Epithelial cell of proximal tubule (primary cell): ENCODE data around the gene FBLN1. TPM values are rescaled to one million over a fixed set of nuclear protein-coding genes. Genes with fewer than 3 reads are reported as not detected.

Experiments used
- DNase-seq: peaks from one replicate; pipeline ENCODE4 v3.0.0-alpha.2; 2011; ENCODE audit warnings: low read depth
- H3K4me3 ChIP-seq: 2 replicates; pipeline ENCODE4 v1.5.1; 2011; ENCODE audit warnings: low read depth, mild to moderate bottlenecking, low read length
- CTCF ChIP-seq: conservative IDR thresholded peaks from 2 replicates; pipeline ENCODE4 v1.5.1; 2012; ENCODE audit warnings: low read depth, mild to moderate bottlenecking, low read length
- total RNA-seq: library from RNA; depleted of rRNA; stranded (reverse); fragments of >200 nt; gene quantifications from 2 replicates; pipeline ENCODE4 v1.2.3, GENCODE V29; 2015

The FBLN1 gene
- total RNA-seq, 1 donor from 2014 or later = 58.5 TPM

- no peak for TF ChIP-seq CTCF
- no peak for DNase-seq
- no peak overlapping the region for H3K4me3 ChIP-seq
These were observed 78.2 kb downstream of the FBLN1 start for GRCh38 chr22:45580726-45581381.

DNA sequence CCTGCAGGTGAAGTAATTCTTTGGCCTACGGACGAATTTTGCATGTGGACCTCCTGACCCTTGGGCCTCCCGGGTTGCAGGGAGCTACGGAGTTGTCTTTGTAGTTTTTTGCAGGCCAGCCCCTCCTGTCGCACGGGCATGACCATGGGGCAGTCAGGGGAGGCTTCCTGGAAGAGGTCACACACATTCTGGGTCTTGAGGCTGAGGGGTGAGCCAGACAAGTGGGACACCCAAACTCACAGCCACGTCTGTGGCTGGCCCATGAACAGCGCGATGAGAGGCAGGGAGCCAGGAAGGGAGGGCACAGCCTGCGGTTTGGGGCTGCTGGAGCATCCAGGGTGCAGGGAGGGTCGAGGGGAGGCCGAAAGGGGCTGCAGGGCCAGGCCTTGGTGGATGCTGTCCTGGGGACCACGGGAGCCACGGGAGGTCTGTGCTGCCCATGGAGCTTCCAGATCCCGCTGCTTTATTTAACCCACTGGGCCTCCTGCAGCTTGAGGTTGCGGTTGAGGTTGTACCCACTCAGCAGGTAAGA lies 78.9 kb downstream of the FBLN1 start:
- no peak for TF ChIP-seq CTCF
- no peak for DNase-seq
- H3K4me3 ChIP-seq = no peak overlapping the region

- DNase-seq = no peak
- TF ChIP-seq CTCF = no peak
- no peak overlapping the region for H3K4me3 ChIP-seq
These were observed 79.7 kb downstream of the FBLN1 start for GRCh38 chr22:45582236-45582954.

- TF ChIP-seq CTCF = no peak
- no peak for DNase-seq
- H3K4me3 ChIP-seq = no peak overlapping the region
These were observed 80.3 kb downstream of the FBLN1 start for GRCh38 chr22:45582955-45583320.

DNA sequence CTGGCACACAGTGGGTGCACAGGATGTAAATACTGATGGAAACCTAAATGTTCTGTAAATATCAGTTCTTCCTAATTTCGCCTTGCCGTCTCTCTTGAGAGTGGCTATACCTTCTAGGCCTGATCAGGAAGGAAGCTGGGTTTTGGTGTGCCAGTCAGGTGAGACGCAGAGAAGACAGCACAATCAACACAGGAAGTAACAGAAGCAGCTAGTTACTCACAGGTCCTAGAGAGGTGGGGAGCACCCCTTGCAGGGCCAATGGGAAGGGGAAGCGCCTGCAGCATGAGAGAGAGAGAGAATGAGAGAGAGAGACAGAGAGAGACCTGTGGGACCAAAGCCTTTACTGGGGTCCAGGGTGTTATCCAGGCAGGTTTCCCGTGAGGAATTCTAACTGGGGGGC lies 80.8 kb downstream of the FBLN1 start:
- no peak for TF ChIP-seq CTCF
- no peak overlapping the region for H3K4me3 ChIP-seq
- DNase-seq = no peak

GRCh38 chr22:45584121-45584570 lies 81.5 kb downstream of the FBLN1 start:
- DNase-seq = no peak
- H3K4me3 ChIP-seq = no peak overlapping the region
- no peak for TF ChIP-seq CTCF
